ENCODE results near the gene TTYH2. TPM values are rescaled to one million over a fixed set of nuclear protein-coding genes. Genes with fewer than 3 reads are reported as not detected.

TTYH2 gene
- total RNA-seq, 1 experiment from 2014 or later: 0.12 TPM

- no peak for DNase-seq (ENCODE audit: unreplicated experiment)
- Mint-ChIP-seq H3K9me3 (ENCODE audit: unreplicated experiment) (no peaks in the 10 kb centered on the region), H3K4me1 (ENCODE audit: insufficient read depth, unreplicated experiment) (no peaks in the 10 kb centered on the region), H3K27me3 (ENCODE audit: insufficient read depth, unreplicated experiment) (peaks cover 1% of the 10 kb centered on the region), H3K36me3 (ENCODE audit: insufficient read depth, unreplicated experiment) (no peaks in the 10 kb centered on the region), H3K4me3 (ENCODE audit: unreplicated experiment) (no peak overlapping the region), H3K27ac (ENCODE audit: low read depth, unreplicated experiment) (no peak overlapping the region)
- ChIA-PET POLR2A (no interaction called here), CTCF (interaction anchor here (0.8 kb wide), 1 partner anchor 17 kb away, joined by 4 read pairs; the partner anchor contains the start of gene RPL38)
- no TSS peak for BruUV-seq (replicated peaks)
- intact Hi-C loops (cut with micrococcal nuclease): no loop called here
- no peak for TF ChIP-seq CTCF (IDR thresholded peaks at IDR 0.05; ENCODE audit: unreplicated experiment)
Observed at GRCh38 chr17:74220219-74220618, 6.8 kb downstream of the TTYH2 start.

DNA sequence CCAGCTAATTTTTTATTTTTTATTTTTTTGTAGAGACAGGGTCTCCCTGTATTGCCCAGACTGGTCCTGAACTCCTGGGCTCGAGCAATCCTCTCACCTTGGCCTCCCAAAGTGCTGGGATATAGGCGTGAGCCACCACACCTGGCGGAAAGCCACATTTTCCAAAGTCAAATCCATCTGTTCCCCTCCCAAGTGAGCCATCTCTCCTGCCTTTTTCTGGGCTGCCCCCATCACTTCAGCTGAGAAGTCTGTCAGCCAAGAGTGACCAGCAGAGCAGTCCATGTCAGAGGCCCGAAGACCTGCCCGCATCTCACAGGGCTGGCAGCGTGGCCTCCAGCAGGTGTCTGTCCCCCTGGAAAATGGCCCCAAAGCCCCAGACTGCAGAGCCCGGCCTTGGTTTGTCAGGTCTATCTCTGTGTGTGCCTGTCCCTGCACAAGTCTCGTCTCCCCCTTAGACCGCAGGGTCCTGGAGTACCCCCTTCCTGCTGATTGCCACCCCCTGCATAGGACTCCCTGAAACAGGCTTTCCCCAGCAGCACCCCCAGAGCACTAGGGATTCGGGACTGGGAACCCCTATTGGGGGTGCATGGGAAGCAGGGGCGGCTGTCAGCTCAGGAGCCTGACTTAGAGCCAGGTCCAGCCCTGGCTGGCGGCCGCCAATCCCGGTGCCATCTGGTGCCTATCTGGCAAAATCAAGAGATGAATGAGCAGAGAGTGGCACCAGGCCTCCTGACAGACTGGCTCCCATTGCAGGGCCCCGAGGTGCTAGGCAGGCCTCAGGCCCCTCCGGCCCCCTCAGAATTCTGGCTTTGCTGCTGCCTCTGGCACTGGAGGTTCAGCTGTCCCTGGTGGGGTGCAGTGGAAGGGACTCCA is 7.8 kb downstream of the TTYH2 start:
- Mint-ChIP-seq H3K4me3 (ENCODE audit: unreplicated experiment) (no peak overlapping the region), H3K4me1 (ENCODE audit: insufficient read depth, unreplicated experiment) (no peaks in the 10 kb centered on the region), H3K9me3 (ENCODE audit: unreplicated experiment) (no peaks in the 10 kb centered on the region), H3K36me3 (ENCODE audit: insufficient read depth, unreplicated experiment) (no peaks in the 10 kb centered on the region), H3K27ac (ENCODE audit: low read depth, unreplicated experiment) (no peak overlapping the region), H3K27me3 (ENCODE audit: insufficient read depth, unreplicated experiment) (peaks cover 11% of the 10 kb centered on the region)
- ChIA-PET CTCF (no interaction called here), POLR2A (interaction anchor here (1.1 kb wide), 1 partner anchor 8 kb away, joined by 3 read pairs; the partner anchor contains the start of gene TTYH2)
- DNase-seq (ENCODE audit: unreplicated experiment): no peak
- no TSS peak for BruUV-seq (replicated peaks)
- intact Hi-C loops (cut with micrococcal nuclease): no loop called here
- no peak for TF ChIP-seq CTCF (IDR thresholded peaks at IDR 0.05; ENCODE audit: unreplicated experiment)

GRCh38 chr17:74222399-74222798 is 9.0 kb downstream of the TTYH2 start:
- ChIA-PET CTCF (no interaction called here), POLR2A (interaction anchor here (1.1 kb wide), 1 partner anchor 9 kb away, joined by 3 read pairs; the partner anchor contains the start of gene TTYH2)
- Mint-ChIP-seq H3K9me3 (ENCODE audit: unreplicated experiment) (no peaks in the 10 kb centered on the region), H3K27me3 (ENCODE audit: insufficient read depth, unreplicated experiment) (peaks cover 23% of the 10 kb centered on the region), H3K36me3 (ENCODE audit: insufficient read depth, unreplicated experiment) (no peaks in the 10 kb centered on the region), H3K4me3 (ENCODE audit: unreplicated experiment) (no peak overlapping the region), H3K27ac (ENCODE audit: low read depth, unreplicated experiment) (no peak overlapping the region), H3K4me1 (ENCODE audit: insufficient read depth, unreplicated experiment) (no peaks in the 10 kb centered on the region)
- no peak for DNase-seq (ENCODE audit: unreplicated experiment)
- no peak for TF ChIP-seq CTCF (IDR thresholded peaks at IDR 0.05; ENCODE audit: unreplicated experiment)
- BruUV-seq (replicated peaks): no TSS peak
- intact Hi-C loops (cut with micrococcal nuclease): no loop called here

DNA sequence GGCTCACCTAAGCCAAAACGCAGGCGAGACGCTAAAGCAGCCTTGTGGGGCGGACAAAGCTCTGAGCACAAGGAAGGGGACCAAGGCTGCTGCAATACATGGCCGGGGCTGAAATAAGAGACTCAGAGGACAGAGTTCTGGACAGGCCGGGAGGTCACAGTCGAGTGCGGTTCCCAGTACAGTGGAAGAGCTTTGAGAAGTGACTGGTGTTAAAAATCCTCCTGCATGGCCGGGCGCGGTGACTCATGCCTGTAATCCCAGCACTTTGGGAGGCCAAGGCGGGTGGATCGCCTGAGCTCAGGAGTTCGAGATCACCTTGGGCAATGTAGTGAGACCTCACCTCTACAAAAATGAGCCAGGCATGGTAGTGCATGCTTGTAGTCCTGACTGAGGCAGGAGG is 10.5 kb downstream of the TTYH2 start:
- Mint-ChIP-seq H3K4me1 (ENCODE audit: insufficient read depth, unreplicated experiment) (no peaks in the 10 kb centered on the region), H3K27ac (ENCODE audit: low read depth, unreplicated experiment) (no peak overlapping the region), H3K9me3 (ENCODE audit: unreplicated experiment) (no peaks in the 10 kb centered on the region), H3K4me3 (ENCODE audit: unreplicated experiment) (no peak overlapping the region), H3K36me3 (ENCODE audit: insufficient read depth, unreplicated experiment) (no peaks in the 10 kb centered on the region), H3K27me3 (ENCODE audit: insufficient read depth, unreplicated experiment) (peaks cover 38% of the 10 kb centered on the region)
- CTCF ChIA-PET: no interaction called here
- DNase-seq (ENCODE audit: unreplicated experiment): no peak
- no TSS peak for BruUV-seq (replicated peaks)
- POLR2A ChIA-PET: no interaction called here
- no peak for TF ChIP-seq CTCF (IDR thresholded peaks at IDR 0.05; ENCODE audit: unreplicated experiment)
- intact Hi-C loops (cut with micrococcal nuclease): no loop called here
